GM19099 (cell line): ENCODE data around the gene TSKS.

Source experiments
- POLR2A ChIP-seq: IDR thresholded peaks from 3 replicates; pipeline ENCODE4 v1.6.1; 2011; ENCODE audit warnings: low read depth; ENCODE audit not compliant: insufficient read length; ENCODE audit errors: extremely low read depth

The TSKS gene

GRCh38 chr19:49690656-49691242, 72.4 kb downstream of the TSKS start, which contains the start of gene CPT1C:
Gene CPT1C (plus strand): TSS chr19:49691116. CDS start chr19:49692253, 1,137 bp downstream.
- TF ChIP-seq POLR2A: no peak

GRCh38 chr19:49690079-49690655, 72.9 kb downstream of the TSKS start:
- TF ChIP-seq POLR2A: no peak
